NCI-H2227 (cell line): Measurements from ENCODE around the gene GPR162.
"Not testable (repeated sequence)": the region's sequence is repeated elsewhere in the genome, so short reads cannot be mapped to it uniquely, and the experiment has no call there.

Experiments
- DNase-seq: peaks from one replicate; lab custom pipeline; 2025; ENCODE audit not compliant: unreplicated experiment; lab: John Stamatoyannopoulos, UW

GPR162 gene

GRCh38 chr12:6852651-6853354 is 31.2 kb downstream of the GPR162 start:
- DNase-seq: peak; percentile 63

- no peak for DNase-seq
Observed at GRCh38 chr12:6853626-6854025, 32.0 kb downstream of the GPR162 start.

GRCh38 chr12:6854036-6854435 is 32.4 kb downstream of the GPR162 start:
- DNase-seq: no peak

DNA sequence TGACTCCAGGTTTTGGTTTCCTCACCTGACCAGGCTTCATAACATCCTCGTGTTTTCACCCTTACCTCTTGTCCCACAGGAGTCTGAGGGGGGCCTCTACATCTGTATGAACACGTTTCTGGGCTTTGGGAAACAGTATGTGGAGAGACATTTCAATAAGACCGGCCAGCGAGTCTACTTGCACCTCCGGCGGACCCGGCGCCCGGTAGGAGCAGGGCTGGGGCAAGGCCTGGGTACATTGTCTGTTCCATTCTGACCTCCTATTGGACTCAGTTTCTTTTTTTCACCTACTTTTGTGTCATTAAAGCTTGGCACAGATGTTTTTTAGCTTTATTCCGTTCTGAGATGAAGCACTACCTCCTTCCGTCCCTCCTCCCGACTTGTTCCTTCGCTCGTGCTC is 33.7 kb downstream of the GPR162 start:
- DNase-seq: no peak

DNA sequence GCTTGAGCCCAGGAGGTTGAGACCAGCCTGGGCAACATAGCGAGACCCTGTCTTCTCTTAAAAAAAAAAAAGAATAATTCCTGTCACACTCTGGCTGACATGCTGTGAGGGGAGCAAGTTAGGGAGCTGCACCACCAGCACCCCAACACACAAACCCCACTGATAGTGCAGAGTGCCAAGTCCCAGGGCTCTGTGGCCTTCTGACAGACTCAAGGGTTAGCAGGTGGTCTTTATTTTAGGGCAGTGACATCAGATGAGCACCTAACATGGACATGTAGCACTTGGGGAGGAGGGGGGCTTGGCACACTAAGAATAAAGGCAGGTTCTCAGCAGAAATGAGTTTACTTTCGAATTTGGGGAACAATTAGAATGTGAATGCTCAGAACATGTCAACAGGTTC is 37.2 kb downstream of the GPR162 start:
- no peak for DNase-seq

DNA sequence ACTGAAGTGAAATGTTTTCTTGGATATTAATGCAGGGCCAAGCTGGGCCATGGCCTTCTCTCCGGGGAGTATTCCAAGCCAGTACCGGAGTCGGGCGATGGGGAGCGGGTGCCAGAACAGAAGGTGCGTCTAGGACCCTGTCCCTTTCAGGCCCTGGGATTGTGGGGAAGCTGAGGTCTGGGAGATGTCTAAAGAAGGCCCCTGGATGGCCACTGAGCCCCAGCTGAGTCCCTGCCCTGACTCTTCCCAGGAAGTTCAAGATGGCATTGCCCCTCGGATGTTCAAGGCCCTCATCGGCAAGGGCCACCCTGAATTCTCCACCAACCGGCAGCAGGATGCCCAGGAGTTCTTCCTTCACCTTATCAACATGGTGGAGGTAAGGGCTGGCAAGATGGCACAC is 38.5 kb downstream of the GPR162 start:
- no peak for DNase-seq

DNA sequence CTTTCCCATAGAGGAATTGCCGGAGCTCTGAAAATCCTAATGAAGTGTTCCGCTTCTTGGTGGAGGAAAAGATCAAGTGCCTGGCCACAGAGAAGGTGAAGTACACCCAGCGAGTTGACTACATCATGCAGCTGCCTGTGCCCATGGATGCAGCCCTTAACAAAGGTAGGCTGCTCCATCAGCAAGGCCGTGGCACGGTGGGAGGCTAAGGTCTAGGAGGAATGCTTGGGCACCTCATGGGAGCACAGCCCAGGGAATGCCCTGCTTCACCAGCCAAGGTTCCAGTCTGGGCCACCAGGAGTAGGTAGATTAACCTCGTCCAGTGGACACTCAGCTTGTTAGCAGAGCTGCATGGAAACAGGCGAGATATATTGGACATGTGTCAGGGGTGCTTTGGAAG is 39.3 kb downstream of the GPR162 start:
- no peak for DNase-seq

DNA sequence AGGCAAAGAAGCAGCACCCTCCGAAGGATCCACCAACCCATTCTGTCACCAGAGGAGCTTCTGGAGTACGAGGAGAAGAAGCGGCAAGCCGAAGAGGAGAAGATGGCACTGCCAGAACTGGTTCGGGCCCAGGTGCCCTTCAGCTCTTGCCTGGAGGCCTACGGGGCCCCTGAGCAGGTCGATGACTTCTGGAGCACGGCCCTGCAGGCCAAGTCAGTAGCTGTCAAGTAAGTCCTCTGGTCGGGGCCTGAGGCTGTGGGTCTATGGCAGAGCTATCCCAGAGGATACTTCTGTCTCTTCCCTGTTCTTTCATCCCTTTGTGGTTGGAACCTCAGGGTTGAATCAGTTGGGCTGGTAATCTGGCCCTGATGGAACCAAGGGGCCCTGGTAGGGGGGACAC is 39.8 kb downstream of the GPR162 start:
- DNase-seq: no peak

- DNase-seq: no peak
Observed at GRCh38 chr12:6863033-6863432, 41.4 kb downstream of the GPR162 start.

GRCh38 chr12:6863586-6864321 is 42.1 kb downstream of the GPR162 start:
- DNase-seq: no peak

DNA sequence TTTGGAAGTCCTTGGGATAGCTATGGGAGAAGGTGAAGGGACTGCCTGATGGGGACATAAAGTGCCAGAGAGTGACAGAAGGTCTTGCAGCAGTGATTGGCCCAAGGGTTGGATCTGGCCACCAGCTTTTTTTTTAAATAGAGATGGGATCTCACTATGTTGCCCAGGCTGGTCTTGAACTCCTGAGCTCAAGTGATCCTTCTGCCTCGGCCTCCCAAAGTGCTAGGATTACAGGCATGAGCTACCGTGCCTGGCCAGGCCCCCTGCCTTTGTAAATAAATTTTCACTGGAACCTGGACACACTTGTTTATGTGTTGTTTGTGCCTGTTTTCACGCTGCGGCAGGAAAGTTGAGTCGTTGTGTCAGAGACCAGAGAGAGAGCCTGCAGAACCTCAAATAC is 43.7 kb downstream of the GPR162 start:
- not testable (repeated sequence) for DNase-seq

- peak; percentile 14 for DNase-seq
Observed at GRCh38 chr12:6866163-6866919, 44.7 kb downstream of the GPR162 start.

- DNase-seq: no peak
Observed at GRCh38 chr12:6866920-6867412, 45.3 kb downstream of the GPR162 start.

DNA sequence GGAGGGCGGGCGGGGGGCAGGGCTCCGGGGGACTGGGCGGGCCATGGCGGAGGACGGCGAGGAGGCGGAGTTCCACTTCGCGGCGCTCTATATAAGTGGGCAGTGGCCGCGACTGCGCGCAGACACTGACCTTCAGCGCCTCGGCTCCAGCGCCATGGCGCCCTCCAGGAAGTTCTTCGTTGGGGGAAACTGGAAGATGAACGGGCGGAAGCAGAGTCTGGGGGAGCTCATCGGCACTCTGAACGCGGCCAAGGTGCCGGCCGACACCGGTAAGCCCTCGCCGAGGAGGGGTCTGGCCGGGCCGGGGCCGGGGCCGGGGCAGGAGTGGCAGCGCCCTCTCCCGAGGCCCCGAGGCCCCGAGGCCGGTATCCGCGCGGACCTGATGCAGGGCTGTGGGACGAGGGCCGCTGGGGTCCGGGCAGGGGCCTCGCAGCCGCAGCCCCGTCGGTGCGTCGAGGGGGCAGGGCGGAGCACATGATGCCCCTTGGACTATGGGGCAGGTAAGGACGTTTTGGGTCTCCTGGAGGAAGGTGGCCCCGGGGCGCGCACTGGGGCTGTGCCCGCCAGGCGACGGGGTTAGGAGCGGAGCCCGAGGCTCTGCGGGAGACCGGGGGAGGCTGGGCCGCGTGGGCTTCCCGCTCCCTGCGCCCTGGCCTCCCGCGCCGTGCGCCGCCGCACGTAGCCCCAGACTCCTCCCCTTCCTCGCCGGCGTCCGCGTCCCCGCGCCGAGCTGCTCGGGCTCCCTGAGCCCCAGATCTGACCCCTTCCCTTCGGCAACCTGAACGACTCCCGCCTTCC is 46.0 kb downstream of the GPR162 start, which contains the start of gene TPI1:
TSS of gene TPI1 (plus strand) at position 119 of the 798 bp plus-strand sequence. CDS start at position 155, 36 bp downstream.
- DNase-seq: peak; percentile 78

- no peak for DNase-seq
Observed at GRCh38 chr12:6868211-6869048, 46.8 kb downstream of the GPR162 start.

- peak; percentile 86 for DNase-seq
Observed at GRCh38 chr12:6869049-6870021, 47.7 kb downstream of the GPR162 start.

DNA sequence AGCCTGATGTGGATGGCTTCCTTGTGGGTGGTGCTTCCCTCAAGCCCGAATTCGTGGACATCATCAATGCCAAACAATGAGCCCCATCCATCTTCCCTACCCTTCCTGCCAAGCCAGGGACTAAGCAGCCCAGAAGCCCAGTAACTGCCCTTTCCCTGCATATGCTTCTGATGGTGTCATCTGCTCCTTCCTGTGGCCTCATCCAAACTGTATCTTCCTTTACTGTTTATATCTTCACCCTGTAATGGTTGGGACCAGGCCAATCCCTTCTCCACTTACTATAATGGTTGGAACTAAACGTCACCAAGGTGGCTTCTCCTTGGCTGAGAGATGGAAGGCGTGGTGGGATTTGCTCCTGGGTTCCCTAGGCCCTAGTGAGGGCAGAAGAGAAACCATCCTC is 48.7 kb downstream of the GPR162 start:
- not testable (repeated sequence) for DNase-seq

GRCh38 chr12:6871052-6871957 is 49.7 kb downstream of the GPR162 start:
- peak; percentile 22 for DNase-seq
